Activated T-cell treated with anti-CD3 and anti-CD28 coated beads, Interleukin-2, amount 50 U/mL, for 72 hours (primary cell): ENCODE measurements around the gene INSRR. TPM values are rescaled to one million over a fixed set of nuclear protein-coding genes. Genes with fewer than 3 reads are reported as not detected.
A peak's percentile ranks its signal among the peaks of the same experiment; 100 is the strongest.

Experiments used
- ATAC-seq, 2 donors: fragments of 150-1000 bp; cut with Tn5 transposase; replicated peaks in 1 of 2; 2 replicates each; pipeline ENCODE4 v1.10.0; 2021; ENCODE audit warnings: moderate library complexity in 2 of 2, mild to moderate bottlenecking in 1 of 2
- DNase-seq, 2 donors: peaks; one replicate each; pipeline ENCODE4 v3.0.0; 2021 to 2022; ENCODE audit warnings: mixed read lengths in 1 of 2
- H3K27ac Mint-ChIP-seq: one replicate; pipeline ENCODE4 v1.8.0; 2022; ENCODE audit warnings: mild to moderate bottlenecking, moderate library complexity, mixed read lengths
- H3K27me3 Mint-ChIP-seq: one replicate; pipeline ENCODE4 v1.8.0; 2022; ENCODE audit warnings: low read depth, mixed read lengths
- H3K36me3 Mint-ChIP-seq, 2 donors: one replicate each; pipeline ENCODE4 v1.8.0; 2022; ENCODE audit warnings: mixed read lengths in 2 of 2, mild to moderate bottlenecking in 1 of 2; ENCODE audit not compliant: insufficient read depth in 2 of 2
- H3K4me1 Mint-ChIP-seq: one replicate; pipeline ENCODE4 v1.8.0; 2022; ENCODE audit warnings: low read depth, mixed read lengths
- H3K4me3 Mint-ChIP-seq, 2 donors: one replicate each; pipeline ENCODE4 v1.8.0; 2022; ENCODE audit warnings: mild to moderate bottlenecking in 2 of 2, mixed read lengths in 2 of 2, moderate library complexity in 2 of 2
- H3K9me3 Mint-ChIP-seq, 2 donors: one replicate each; pipeline ENCODE4 v1.8.0; 2022; ENCODE audit warnings: mixed read lengths in 2 of 2
- total RNA-seq, 2 donors: library from RNA; stranded (reverse); gene quantifications; one replicate each; pipeline ENCODE4 v1.2.3, GENCODE V29; 2022

The INSRR gene
- total RNA-seq, 2 donors from 2014 or later: 0.17 to 0.30 TPM

GRCh38 chr1:156807627-156808026 is 51.3 kb downstream of the INSRR start:
- H3K27me3 Mint-ChIP-seq: no peaks in the 10 kb centered on the region
- ATAC-seq (peak; percentile 75 to 83), DNase-seq (peak; percentile 60 to 61)
- no peaks in the 10 kb centered on the region for H3K9me3 Mint-ChIP-seq
- peaks cover 36 to 43% of the 10 kb centered on the region in 2 donors for H3K36me3 Mint-ChIP-seq
- H3K4me1 Mint-ChIP-seq: peaks cover 71% of the 10 kb centered on the region
- H3K27ac Mint-ChIP-seq: peak overlapping the region; percentile 55
- H3K4me3 Mint-ChIP-seq: peak overlapping the region; percentile 53 to 61

GRCh38 chr1:156806512-156807440 is 52.1 kb downstream of the INSRR start:
- H3K36me3 Mint-ChIP-seq: peaks cover 27 to 35% of the 10 kb centered on the region in 2 donors
- H3K27me3 Mint-ChIP-seq: no peaks in the 10 kb centered on the region
- DNase-seq: no peak
- peaks cover 71% of the 10 kb centered on the region for H3K4me1 Mint-ChIP-seq
- H3K27ac Mint-ChIP-seq: peak overlapping the region; percentile 83
- H3K9me3 Mint-ChIP-seq: no peaks in the 10 kb centered on the region
- peak overlapping the region; percentile 53 to 61 for H3K4me3 Mint-ChIP-seq
- no peak for ATAC-seq

DNA sequence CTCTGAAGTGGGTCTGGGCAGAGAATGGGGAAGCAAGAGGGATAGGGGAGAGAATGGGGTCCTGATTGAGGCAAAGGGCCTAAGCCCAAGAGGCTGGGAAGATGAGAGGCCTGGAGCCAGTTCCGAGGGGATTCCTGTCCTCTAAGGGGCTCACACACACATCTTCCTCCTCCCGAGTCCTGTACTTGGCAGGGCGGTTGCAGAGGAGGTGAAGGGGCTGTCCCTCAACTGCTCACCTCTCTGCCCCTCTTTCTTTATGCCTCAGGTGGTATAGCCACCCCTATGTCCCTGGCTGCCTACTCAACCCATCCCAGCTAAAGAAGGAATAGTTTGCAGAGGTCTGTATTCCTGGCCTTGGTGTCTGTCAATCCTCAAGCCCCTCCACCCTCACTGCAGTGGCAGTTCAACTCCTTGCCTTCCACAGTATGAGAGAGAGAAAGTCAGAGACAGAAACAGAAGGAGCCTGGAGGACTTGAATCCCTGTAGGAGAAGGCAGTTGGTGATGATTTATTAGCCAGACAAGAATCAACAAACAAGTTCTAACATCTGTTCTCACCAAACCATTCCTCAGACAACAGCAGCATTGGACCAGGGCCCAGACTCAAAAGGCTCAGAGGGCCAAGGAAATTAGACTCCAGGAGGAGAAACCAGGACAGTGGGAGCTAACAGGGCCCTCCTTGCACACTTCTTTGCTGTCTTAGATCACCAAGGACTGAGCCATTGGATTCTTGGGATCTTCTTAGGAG is 53.0 kb downstream of the INSRR start:
- H3K9me3 Mint-ChIP-seq: no peaks in the 10 kb centered on the region
- DNase-seq (no peak), ATAC-seq (no peak)
- H3K27me3 Mint-ChIP-seq: no peaks in the 10 kb centered on the region
- peaks cover 22 to 28% of the 10 kb centered on the region in 2 donors for H3K36me3 Mint-ChIP-seq
- peak overlapping the region; percentile 83 for H3K27ac Mint-ChIP-seq
- no peak overlapping the region for H3K4me3 Mint-ChIP-seq
- peaks cover 71% of the 10 kb centered on the region for H3K4me1 Mint-ChIP-seq

- Mint-ChIP-seq H3K4me3 (no peak overlapping the region), H3K27me3 (no peaks in the 10 kb centered on the region), H3K27ac (peak overlapping the region; percentile 84), H3K9me3 (no peaks in the 10 kb centered on the region), H3K4me1 (peaks cover 64% of the 10 kb centered on the region), H3K36me3 (peaks cover 20 to 27% of the 10 kb centered on the region in 2 donors)
- no peak for DNase-seq
- no peak for ATAC-seq
Measured at GRCh38 chr1:156804572-156805243, 54.2 kb downstream of the INSRR start.

DNA sequence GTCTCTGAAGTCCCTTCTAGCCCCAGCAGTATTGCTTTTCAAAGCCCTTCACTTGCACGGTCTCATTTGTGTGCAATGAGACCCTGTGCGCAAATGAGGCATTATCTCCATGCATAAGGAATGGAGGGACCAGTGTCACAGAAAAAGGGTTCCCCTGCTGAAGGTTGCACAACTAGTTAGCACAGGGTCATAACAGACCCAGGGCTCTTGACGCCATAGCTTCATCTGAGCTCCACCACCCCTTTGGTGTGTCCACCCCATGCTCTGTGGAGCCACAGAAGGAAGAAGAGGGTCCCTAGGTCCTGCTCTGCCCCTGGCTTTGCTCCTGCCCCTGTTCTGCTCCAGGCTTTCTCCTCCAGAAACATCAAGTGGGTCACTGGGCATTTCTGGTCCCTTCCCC is 54.9 kb downstream of the INSRR start:
- peak overlapping the region; percentile 84 for H3K27ac Mint-ChIP-seq
- H3K4me1 Mint-ChIP-seq: peaks cover 58% of the 10 kb centered on the region
- peaks cover 18 to 27% of the 10 kb centered on the region in 2 donors for H3K36me3 Mint-ChIP-seq
- H3K27me3 Mint-ChIP-seq: no peaks in the 10 kb centered on the region
- H3K9me3 Mint-ChIP-seq: no peaks in the 10 kb centered on the region
- ATAC-seq (no peak), DNase-seq (no peak)
- H3K4me3 Mint-ChIP-seq: no peak overlapping the region

- DNase-seq (no peak), ATAC-seq (no peak)
- no peak overlapping the region for H3K4me3 Mint-ChIP-seq
- peaks cover 50% of the 10 kb centered on the region for H3K4me1 Mint-ChIP-seq
- no peaks in the 10 kb centered on the region for H3K9me3 Mint-ChIP-seq
- H3K27me3 Mint-ChIP-seq: no peaks in the 10 kb centered on the region
- peak overlapping the region; percentile 43 for H3K27ac Mint-ChIP-seq
- peaks cover 18 to 24% of the 10 kb centered on the region in 2 donors for H3K36me3 Mint-ChIP-seq
Measured at GRCh38 chr1:156803086-156803851, 55.6 kb downstream of the INSRR start.

- Mint-ChIP-seq H3K27me3 (no peaks in the 10 kb centered on the region), H3K4me1 (peaks cover 42% of the 10 kb centered on the region), H3K9me3 (no peaks in the 10 kb centered on the region), H3K4me3 (peak overlapping the region in 1 of 2 donors; percentile 13), H3K36me3 (peaks cover 11 to 20% of the 10 kb centered on the region in 2 donors), H3K27ac (peak overlapping the region; percentile 73)
- ATAC-seq (no peak), DNase-seq (no peak)
Measured at GRCh38 chr1:156802421-156802935, 56.4 kb downstream of the INSRR start.

- H3K4me3 Mint-ChIP-seq: peak overlapping the region in 1 of 2 donors; percentile 13
Measured at GRCh38 chr1:156801409-156802121, 57.4 kb downstream of the INSRR start.

GRCh38 chr1:156797212-156797871 is 61.6 kb downstream of the INSRR start:
- DNase-seq: peak; percentile 60 to 65

More at GRCh38 chr1:156801409-156802121, 57.4 kb downstream of the INSRR start:
- peaks cover 33% of the 10 kb centered on the region for H3K4me1 Mint-ChIP-seq
- peaks cover 7 to 16% of the 10 kb centered on the region in 2 donors for H3K36me3 Mint-ChIP-seq
- no peaks in the 10 kb centered on the region for H3K27me3 Mint-ChIP-seq
- no peak for DNase-seq
- peak in 1 of 2 donors; percentile 27 for ATAC-seq
- H3K27ac Mint-ChIP-seq: peak overlapping the region; percentile 73
- H3K9me3 Mint-ChIP-seq: no peaks in the 10 kb centered on the region

DNA sequence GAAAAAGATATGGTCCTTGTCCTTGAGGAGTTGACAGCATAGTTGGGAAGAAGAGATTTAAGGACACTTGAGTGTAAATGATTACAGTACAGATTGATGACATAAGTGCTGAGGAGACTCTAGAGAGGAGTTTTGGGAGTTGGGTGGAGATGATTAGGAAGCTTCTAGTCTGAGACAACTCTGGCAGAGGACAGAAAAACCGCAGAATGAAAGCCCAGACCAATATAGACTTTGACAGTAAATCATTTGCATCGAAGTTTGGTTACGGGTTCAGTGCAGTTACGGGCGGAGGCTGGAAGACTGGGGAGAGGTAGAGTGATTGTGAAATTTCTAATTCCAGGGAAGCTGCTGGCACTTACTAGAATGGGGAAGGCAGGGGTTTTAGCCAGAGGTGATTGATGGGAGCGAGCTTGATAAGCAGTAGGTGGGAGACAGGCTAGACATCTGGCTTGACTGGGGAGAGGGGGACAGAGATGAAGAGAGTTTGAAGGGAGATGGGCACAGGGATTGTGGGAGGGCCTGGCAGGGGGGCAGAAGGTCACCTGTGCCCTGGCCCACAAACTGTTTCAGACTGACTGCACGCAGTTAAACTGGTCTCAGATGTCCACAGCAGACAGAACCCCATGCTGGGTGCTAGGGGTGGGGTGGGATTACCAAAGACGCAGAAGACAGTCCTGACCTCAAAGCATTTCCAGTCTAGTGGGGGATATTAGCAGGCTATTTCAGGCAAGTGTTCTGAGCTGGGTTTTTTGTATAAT is 62.4 kb downstream of the INSRR start:
- H3K36me3 Mint-ChIP-seq: peaks cover 12 to 28% of the 10 kb centered on the region in 2 donors
- H3K9me3 Mint-ChIP-seq: no peaks in the 10 kb centered on the region
- H3K4me3 Mint-ChIP-seq: no peak overlapping the region
- DNase-seq: no peak
- no peaks in the 10 kb centered on the region for H3K27me3 Mint-ChIP-seq
- peaks cover 8% of the 10 kb centered on the region for H3K4me1 Mint-ChIP-seq
- ATAC-seq: no peak
- H3K27ac Mint-ChIP-seq: peak overlapping the region; percentile 13

More at GRCh38 chr1:156797212-156797871, 61.6 kb downstream of the INSRR start:
- H3K27me3 Mint-ChIP-seq: no peaks in the 10 kb centered on the region
- ATAC-seq: peak; percentile 53 to 62
- peaks cover 16% of the 10 kb centered on the region for H3K4me1 Mint-ChIP-seq
- no peaks in the 10 kb centered on the region for H3K9me3 Mint-ChIP-seq
- H3K27ac Mint-ChIP-seq: no peak overlapping the region
- H3K36me3 Mint-ChIP-seq: peaks cover 10 to 27% of the 10 kb centered on the region in 2 donors
- H3K4me3 Mint-ChIP-seq: no peak overlapping the region

DNA sequence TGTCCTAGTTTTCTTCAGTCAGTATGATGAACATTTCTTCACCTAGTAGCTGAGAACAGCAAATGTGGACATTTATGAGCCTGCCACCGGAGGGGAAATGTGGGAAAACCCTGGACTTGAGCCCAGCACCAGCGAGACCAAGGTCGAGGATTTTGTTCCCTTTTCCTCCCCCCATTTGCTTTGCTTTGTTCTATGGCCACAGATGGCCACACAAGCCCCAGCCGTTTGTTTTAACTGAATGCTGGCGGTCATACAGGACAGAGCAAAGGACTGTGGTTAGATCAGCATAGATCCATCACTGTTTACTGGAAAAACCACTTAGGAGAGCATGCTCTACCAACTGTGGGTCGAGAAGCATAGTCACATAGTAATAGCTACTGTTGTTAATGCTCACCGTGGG is 63.1 kb downstream of the INSRR start:
- no peak for ATAC-seq
- H3K4me1 Mint-ChIP-seq: peaks cover under 1% of the 10 kb centered on the region
- no peaks in the 10 kb centered on the region for H3K9me3 Mint-ChIP-seq
- DNase-seq: no peak
- no peak overlapping the region for H3K4me3 Mint-ChIP-seq
- H3K27me3 Mint-ChIP-seq: no peaks in the 10 kb centered on the region
- H3K27ac Mint-ChIP-seq: no peak overlapping the region
- H3K36me3 Mint-ChIP-seq: peaks cover 10 to 30% of the 10 kb centered on the region in 2 donors
